NCI-H146 treated with DMSO at 0.1 percent for 48 hours (cell line): ENCODE measurements around the gene SLC52A1.
A peak's percentile ranks its signal among the peaks of the same experiment; 100 is the strongest.
"Not testable (repeated sequence)": the region's sequence is repeated elsewhere in the genome, so short reads cannot be mapped to it uniquely, and the experiment has no call there.

ENCODE experiments used
- DNase-seq: peaks from one replicate; lab custom pipeline; 2025; ENCODE audit not compliant: unreplicated experiment; lab: John Stamatoyannopoulos, UW

The SLC52A1 gene

GRCh38 chr17:5035315-5035714 is at the start of gene SLC52A1:
TSS of gene SLC52A1 (minus strand) at chr17:5035426. CDS start at chr17:5034606, 820 bp downstream.
- no peak for DNase-seq

- DNase-seq = no peak
These were observed 45.4 kb upstream of the SLC52A1 start for GRCh38 chr17:5080591-5080990.

GRCh38 chr17:5078106-5079028 is 43.1 kb upstream of the SLC52A1 start, which contains the start of gene ZFP3:
TSS of gene ZFP3 (plus strand) at chr17:5078467. CDS start at chr17:5091505, 13,038 bp downstream.
- DNase-seq = peak; percentile 89

- no peak for DNase-seq
These were observed 42.5 kb upstream of the SLC52A1 start for GRCh38 chr17:5077781-5078105.

- DNase-seq = not testable (repeated sequence)
These were observed 42.0 kb upstream of the SLC52A1 start for GRCh38 chr17:5077275-5077674.

GRCh38 chr17:5075472-5075871 is 40.2 kb upstream of the SLC52A1 start:
- not testable (repeated sequence) for DNase-seq

- no peak for DNase-seq
These were observed 34.5 kb upstream of the SLC52A1 start for GRCh38 chr17:5069724-5070123.

GRCh38 chr17:5068236-5068635 is 33.0 kb upstream of the SLC52A1 start:
- no peak for DNase-seq

GRCh38 chr17:5065227-5065744 is 30.1 kb upstream of the SLC52A1 start:
- no peak for DNase-seq

- DNase-seq = no peak
These were observed 20.3 kb upstream of the SLC52A1 start for GRCh38 chr17:5055543-5055942.

- DNase-seq = no peak
These were observed 15.1 kb upstream of the SLC52A1 start for GRCh38 chr17:5050278-5050677.

GRCh38 chr17:5049314-5049841 is 14.2 kb upstream of the SLC52A1 start:
- DNase-seq = no peak

- no peak for DNase-seq
These were observed 12.2 kb upstream of the SLC52A1 start for GRCh38 chr17:5047446-5047845.

GRCh38 chr17:5045496-5045895 is 10.3 kb upstream of the SLC52A1 start:
- no peak for DNase-seq

GRCh38 chr17:5044630-5045029 is 9.4 kb upstream of the SLC52A1 start:
- DNase-seq = no peak

GRCh38 chr17:5043524-5043923 is 8.3 kb upstream of the SLC52A1 start:
- DNase-seq = no peak

GRCh38 chr17:5042157-5043022 is 7.2 kb upstream of the SLC52A1 start:
- no peak for DNase-seq

- no peak for DNase-seq
These were observed 575 bp downstream of the SLC52A1 start for GRCh38 chr17:5034651-5035050.

GRCh38 chr17:5034063-5034462 is 1.2 kb downstream of the SLC52A1 start:
- DNase-seq = no peak

- no peak for DNase-seq
These were observed 1.7 kb downstream of the SLC52A1 start for GRCh38 chr17:5033352-5034015.

GRCh38 chr17:5032865-5033264 is 2.4 kb downstream of the SLC52A1 start:
- DNase-seq = no peak
